Activated T-helper 2 cell treated with anti-CD3 and anti-CD28 coated beads, Interferon-gamma antibody, Interleukin-2, Interleukin-4, amounts not matched to agents 10 μg/mL and 5 μg/mL and 100 μg/mL, durations not matched to agents 14 hours and 24 hours and 36 hours (primary cell): ENCODE results near the gene FARS2. TPM values are rescaled to one million over a fixed set of nuclear protein-coding genes. Genes with fewer than 3 reads are reported as not detected.

ENCODE experiments used
- DNase-seq: peaks from one replicate; pipeline ENCODE4 v3.0.0; 2021; ENCODE audit warnings: low spot score
- H3K27ac Mint-ChIP-seq: one replicate; pipeline ENCODE4 v1.8.0; 2021; ENCODE audit warnings: mixed read lengths
- H3K27me3 Mint-ChIP-seq: one replicate; pipeline ENCODE4 v1.8.0; 2021; ENCODE audit warnings: low read depth, mixed read lengths
- H3K36me3 Mint-ChIP-seq: one replicate; pipeline ENCODE4 v1.8.0; 2021; ENCODE audit warnings: low read depth, mixed read lengths
- H3K4me1 Mint-ChIP-seq: one replicate; pipeline ENCODE4 v1.8.0; 2021; ENCODE audit warnings: low read depth, mixed read lengths
- H3K4me3 Mint-ChIP-seq: one replicate; pipeline ENCODE4 v1.8.0; 2021; ENCODE audit warnings: low read depth, mild to moderate bottlenecking, moderate library complexity, mixed read lengths
- H3K9me3 Mint-ChIP-seq: one replicate; pipeline ENCODE4 v1.8.0; 2021; ENCODE audit warnings: mixed read lengths
- intact Hi-C: fragments of 100-400 bp; cut with micrococcal nuclease; formaldehyde crosslinking; loops from one replicate; pipeline ENCODE4 v1.15.1; 2023
- total RNA-seq: library from RNA; stranded (reverse); gene quantifications from 2 replicates; pipeline ENCODE4 v1.2.3, GENCODE V29; 2022

Gene FARS2
- total RNA-seq, 1 donor from 2014 or later, result 19.7 TPM

DNA sequence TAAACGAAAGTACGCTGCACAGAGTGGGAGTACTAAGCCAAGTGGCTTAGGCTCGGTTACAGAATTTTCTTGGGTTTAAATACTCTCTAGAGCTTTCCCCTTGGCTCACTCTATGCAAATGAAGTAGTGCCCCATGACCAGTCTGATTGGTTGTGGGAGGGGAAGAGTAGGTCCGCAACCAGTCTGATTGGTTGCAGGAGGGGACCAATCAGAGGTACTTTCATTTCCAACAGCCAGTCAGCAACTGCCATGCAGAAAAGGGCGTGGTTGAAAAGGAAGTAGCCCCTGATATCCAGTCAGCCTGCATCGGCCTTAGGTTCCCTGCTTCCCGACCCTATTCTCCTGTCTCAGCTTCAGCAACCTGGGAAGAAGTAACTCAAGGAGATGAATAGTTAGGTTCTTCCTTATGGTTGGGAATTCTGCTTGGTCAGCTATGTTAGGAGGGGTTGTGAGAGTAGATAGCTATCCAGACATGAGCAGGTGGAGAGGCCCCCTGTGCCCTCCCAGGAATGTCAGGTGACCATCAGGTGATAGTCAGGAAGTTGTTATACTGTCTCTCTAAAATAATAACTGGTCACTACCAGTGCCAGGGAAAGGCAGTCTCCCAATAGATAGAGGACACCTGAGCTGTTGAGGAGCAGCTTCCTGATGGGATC, 57.4 kb downstream of the FARS2 start:
- Mint-ChIP-seq H3K27me3 (no peaks in the 10 kb centered on the region), H3K4me1 (peaks cover 10% of the 10 kb centered on the region), H3K27ac (no peak overlapping the region), H3K9me3 (peaks cover 3% of the 10 kb centered on the region), H3K36me3 (peaks cover 2% of the 10 kb centered on the region), H3K4me3 (no peak overlapping the region)
- DNase-seq, result no peak
- intact Hi-C loops, result no loop called here

GRCh38 chr6:5323979-5324378, 62.7 kb downstream of the FARS2 start:
- DNase-seq, result no peak
- H3K27ac Mint-ChIP-seq, result no peak overlapping the region
- no peaks in the 10 kb centered on the region for H3K27me3 Mint-ChIP-seq
- intact Hi-C loops, result no loop called here
- H3K4me3 Mint-ChIP-seq, result no peak overlapping the region
- H3K36me3 Mint-ChIP-seq, result peaks cover 5% of the 10 kb centered on the region
- H3K4me1 Mint-ChIP-seq, result peaks cover 3% of the 10 kb centered on the region
- peaks cover 6% of the 10 kb centered on the region for H3K9me3 Mint-ChIP-seq

GRCh38 chr6:5325173-5325572, 63.9 kb downstream of the FARS2 start:
- no peaks in the 10 kb centered on the region for H3K27me3 Mint-ChIP-seq
- H3K4me3 Mint-ChIP-seq, result no peak overlapping the region
- DNase-seq, result no peak
- peaks cover 3% of the 10 kb centered on the region for H3K4me1 Mint-ChIP-seq
- intact Hi-C loops, result no loop called here
- H3K27ac Mint-ChIP-seq, result no peak overlapping the region
- H3K9me3 Mint-ChIP-seq, result peaks cover 6% of the 10 kb centered on the region
- peaks cover 5% of the 10 kb centered on the region for H3K36me3 Mint-ChIP-seq

DNA sequence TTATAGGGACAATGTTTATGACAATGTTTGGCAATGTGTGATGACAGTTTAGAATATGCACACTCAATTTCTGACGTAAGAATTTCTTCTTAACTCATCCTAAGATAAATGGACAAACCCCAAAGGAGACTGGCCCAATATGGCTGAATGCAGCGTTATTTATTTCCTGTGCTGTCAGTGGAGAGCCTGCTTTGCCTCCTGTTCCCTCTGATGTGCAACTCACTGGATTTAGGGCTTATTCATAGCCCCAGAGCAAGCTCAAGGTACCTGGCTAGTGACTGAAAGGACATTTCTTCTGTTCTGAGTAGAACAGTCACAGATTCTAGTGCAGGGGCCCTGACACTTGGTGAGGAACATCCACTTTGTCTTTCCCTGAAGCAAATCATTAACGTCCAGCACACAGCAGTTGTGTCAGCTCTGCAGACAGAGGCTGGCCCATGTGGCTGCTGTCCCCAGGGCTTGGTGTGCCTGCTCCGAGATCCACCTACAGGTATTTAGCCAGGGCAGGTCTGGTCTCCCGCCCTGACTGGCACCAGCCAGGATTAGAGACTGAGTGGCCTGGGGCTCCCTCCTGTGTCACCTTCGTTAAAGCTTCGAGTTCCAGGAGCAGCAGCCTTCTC, 64.8 kb downstream of the FARS2 start:
- Mint-ChIP-seq H3K4me1 (peaks cover 2% of the 10 kb centered on the region), H3K4me3 (no peak overlapping the region), H3K36me3 (peaks cover 5% of the 10 kb centered on the region), H3K27me3 (no peaks in the 10 kb centered on the region), H3K9me3 (peaks cover 6% of the 10 kb centered on the region), H3K27ac (no peak overlapping the region)
- DNase-seq, result no peak
- intact Hi-C loops, result no loop called here

- no peak overlapping the region for H3K4me3 Mint-ChIP-seq
- H3K4me1 Mint-ChIP-seq, result no peaks in the 10 kb centered on the region
- no peaks in the 10 kb centered on the region for H3K27me3 Mint-ChIP-seq
- H3K9me3 Mint-ChIP-seq, result peaks cover 2% of the 10 kb centered on the region
- H3K36me3 Mint-ChIP-seq, result peaks cover 2% of the 10 kb centered on the region
- H3K27ac Mint-ChIP-seq, result no peak overlapping the region
- intact Hi-C loops, result no loop called here
- DNase-seq, result no peak
These were observed 67.5 kb downstream of the FARS2 start for GRCh38 chr6:5328800-5329199.

DNA sequence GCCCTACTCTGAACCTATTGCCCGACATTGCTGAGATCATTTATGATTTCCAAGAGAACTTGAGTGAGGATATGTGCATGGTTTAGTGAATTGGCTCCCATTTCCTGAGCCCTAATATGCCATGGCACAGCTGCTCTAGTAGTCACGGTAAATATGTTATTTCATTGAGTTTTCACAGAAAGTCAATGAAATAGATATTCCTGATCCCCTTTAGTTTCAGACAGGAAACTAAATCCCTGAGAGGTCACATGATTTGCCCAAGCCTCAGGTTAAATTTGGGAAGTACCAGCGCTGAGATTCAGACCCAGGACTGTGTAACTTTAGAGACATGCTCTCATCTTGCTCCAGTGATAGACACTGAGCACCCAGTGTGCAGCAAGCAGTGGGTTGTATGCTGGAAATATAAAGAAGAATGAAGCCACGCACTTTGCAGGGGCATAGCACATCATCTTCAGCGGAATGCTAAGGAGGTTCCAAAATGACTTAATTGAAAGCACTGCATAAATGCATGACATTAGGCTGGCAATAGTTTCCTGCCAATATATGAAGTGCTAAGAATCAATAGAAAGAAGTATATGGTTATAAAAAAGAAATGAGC, 70.6 kb downstream of the FARS2 start:
- no peaks in the 10 kb centered on the region for H3K27me3 Mint-ChIP-seq
- no peaks in the 10 kb centered on the region for H3K36me3 Mint-ChIP-seq
- no peaks in the 10 kb centered on the region for H3K9me3 Mint-ChIP-seq
- intact Hi-C loops, result no loop called here
- peaks cover 10% of the 10 kb centered on the region for H3K4me1 Mint-ChIP-seq
- no peak overlapping the region for H3K4me3 Mint-ChIP-seq
- no peak overlapping the region for H3K27ac Mint-ChIP-seq
- DNase-seq, result no peak

DNA sequence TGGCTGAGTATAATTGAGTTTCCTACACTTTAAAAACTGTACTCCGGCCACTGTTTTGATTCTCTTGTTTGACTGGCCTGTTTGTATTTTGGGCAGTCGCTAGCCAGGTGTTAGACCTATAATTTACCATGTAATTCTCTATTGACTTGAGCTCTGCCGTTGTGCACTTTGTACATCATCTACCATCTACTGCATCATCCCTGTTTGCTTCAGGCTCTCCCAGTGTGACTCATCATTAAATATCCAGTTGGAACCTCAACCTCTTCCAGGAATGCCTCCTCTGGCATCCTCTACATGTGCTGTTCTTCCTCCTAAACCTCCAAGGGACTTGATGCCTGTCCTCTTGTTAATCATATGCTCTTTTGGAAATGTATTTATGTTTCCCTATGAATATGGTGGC, 72.3 kb downstream of the FARS2 start:
- no peak for DNase-seq
- Mint-ChIP-seq H3K27me3 (no peaks in the 10 kb centered on the region), H3K4me3 (no peak overlapping the region)

GRCh38 chr6:5334341-5334740, 73.0 kb downstream of the FARS2 start:
- Mint-ChIP-seq H3K27me3 (no peaks in the 10 kb centered on the region), H3K36me3 (no peaks in the 10 kb centered on the region), H3K4me3 (no peak overlapping the region), H3K9me3 (no peaks in the 10 kb centered on the region), H3K27ac (no peak overlapping the region), H3K4me1 (peaks cover 21% of the 10 kb centered on the region)
- DNase-seq, result no peak
- intact Hi-C loops, result no loop called here

More for the DNA sequence above, 72.3 kb downstream of the FARS2 start:
- intact Hi-C loops, result no loop called here
- H3K9me3 Mint-ChIP-seq, result no peaks in the 10 kb centered on the region
- H3K4me1 Mint-ChIP-seq, result peaks cover 20% of the 10 kb centered on the region
- no peaks in the 10 kb centered on the region for H3K36me3 Mint-ChIP-seq
- no peak overlapping the region for H3K27ac Mint-ChIP-seq

- DNase-seq, result no peak
- Mint-ChIP-seq H3K27ac (no peak overlapping the region), H3K4me1 (peaks cover 21% of the 10 kb centered on the region), H3K9me3 (no peaks in the 10 kb centered on the region), H3K27me3 (no peaks in the 10 kb centered on the region), H3K4me3 (no peak overlapping the region), H3K36me3 (no peaks in the 10 kb centered on the region)
- intact Hi-C loops, result no loop called here
These were observed 73.7 kb downstream of the FARS2 start for GRCh38 chr6:5335020-5335419.

GRCh38 chr6:5337573-5337972, 76.3 kb downstream of the FARS2 start:
- Mint-ChIP-seq H3K27ac (no peak overlapping the region), H3K27me3 (no peaks in the 10 kb centered on the region), H3K4me1 (peaks cover 25% of the 10 kb centered on the region), H3K4me3 (no peak overlapping the region), H3K9me3 (no peaks in the 10 kb centered on the region), H3K36me3 (no peaks in the 10 kb centered on the region)
- intact Hi-C loops, result no loop called here
- DNase-seq, result no peak

GRCh38 chr6:5338177-5338960, 77.1 kb downstream of the FARS2 start:
- intact Hi-C loops, result no loop called here
- H3K27ac Mint-ChIP-seq, result peak overlapping the region; percentile 10
- H3K4me1 Mint-ChIP-seq, result peaks cover 25% of the 10 kb centered on the region
- H3K36me3 Mint-ChIP-seq, result no peaks in the 10 kb centered on the region
- H3K27me3 Mint-ChIP-seq, result no peaks in the 10 kb centered on the region
- peak overlapping the region; percentile 2 for H3K4me3 Mint-ChIP-seq
- no peaks in the 10 kb centered on the region for H3K9me3 Mint-ChIP-seq
- DNase-seq, result no peak

GRCh38 chr6:5339786-5340185, 78.5 kb downstream of the FARS2 start:
- Mint-ChIP-seq H3K4me1 (peaks cover 30% of the 10 kb centered on the region), H3K4me3 (no peak overlapping the region), H3K27me3 (no peaks in the 10 kb centered on the region), H3K9me3 (no peaks in the 10 kb centered on the region), H3K36me3 (no peaks in the 10 kb centered on the region), H3K27ac (no peak overlapping the region)
- no peak for DNase-seq
- intact Hi-C loops, result no loop called here

GRCh38 chr6:5341845-5342244, 80.5 kb downstream of the FARS2 start:
- intact Hi-C loops, result no loop called here
- Mint-ChIP-seq H3K27ac (no peak overlapping the region), H3K4me3 (no peak overlapping the region), H3K9me3 (no peaks in the 10 kb centered on the region), H3K36me3 (no peaks in the 10 kb centered on the region), H3K4me1 (peaks cover 22% of the 10 kb centered on the region), H3K27me3 (no peaks in the 10 kb centered on the region)
- DNase-seq, result no peak
